GM06990 (cell line): Measurements from ENCODE around the gene ZC3H7A.
A peak's percentile ranks its signal among the peaks of the same experiment; 100 is the strongest.

ENCODE experiments used
- DNase-seq: peaks from one replicate; pipeline ENCODE4 v3.0.0-alpha.2; 2011; ENCODE audit not compliant: insufficient read length; ENCODE audit errors: extremely low read depth
- H3K27me3 ChIP-seq: replicated peaks from 2 replicates; pipeline ENCODE4 v1.6.0; 2011; ENCODE audit warnings: low read length; ENCODE audit not compliant: control insufficient read depth, insufficient read depth
- H3K36me3 ChIP-seq: 2 replicates; pipeline ENCODE4 v1.5.1; 2011; ENCODE audit warnings: low read length; ENCODE audit not compliant: control insufficient read depth, insufficient read depth
- H3K4me3 ChIP-seq: replicated peaks from 2 replicates; pipeline ENCODE4 v1.5.1; 2011; ENCODE audit warnings: low read depth, mild to moderate bottlenecking, control low read depth, low read length
- TF ChIP-seq, protein P1 (sequence below): IDR thresholded peaks from 2 replicates; pipeline ENCODE4 v1.5.1; 2011; ENCODE audit warnings: low read length, control low read depth, mild to moderate bottlenecking, inconsistent platforms; ENCODE audit not compliant: insufficient read depth, poor library complexity, severe bottlenecking

Gene ZC3H7A

DNA sequence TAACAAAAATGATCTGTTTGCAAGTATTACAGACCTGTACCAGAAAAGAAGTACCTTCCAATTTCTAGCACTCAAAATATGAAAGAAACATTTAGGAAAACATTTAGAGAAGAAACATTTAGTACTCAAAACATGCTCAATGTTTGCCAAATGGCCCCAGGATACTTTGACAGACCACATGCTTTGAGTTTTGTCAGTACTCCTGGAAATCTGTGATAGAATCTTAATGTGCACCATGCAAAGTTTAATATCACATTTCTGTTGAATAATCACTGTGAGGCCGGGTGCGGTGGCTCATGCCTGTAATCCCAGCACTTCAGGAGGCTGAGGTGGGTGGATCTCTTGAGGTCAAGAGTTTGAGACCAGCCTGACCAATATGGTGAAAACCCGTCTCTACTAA, 8.5 kb upstream of the ZC3H7A start:
- no peak overlapping the region for H3K4me3 ChIP-seq
- H3K36me3 ChIP-seq, result no peaks in the 10 kb centered on the region
- H3K27me3 ChIP-seq, result no peaks in the 10 kb centered on the region
- TF ChIP-seq, protein P1, sequence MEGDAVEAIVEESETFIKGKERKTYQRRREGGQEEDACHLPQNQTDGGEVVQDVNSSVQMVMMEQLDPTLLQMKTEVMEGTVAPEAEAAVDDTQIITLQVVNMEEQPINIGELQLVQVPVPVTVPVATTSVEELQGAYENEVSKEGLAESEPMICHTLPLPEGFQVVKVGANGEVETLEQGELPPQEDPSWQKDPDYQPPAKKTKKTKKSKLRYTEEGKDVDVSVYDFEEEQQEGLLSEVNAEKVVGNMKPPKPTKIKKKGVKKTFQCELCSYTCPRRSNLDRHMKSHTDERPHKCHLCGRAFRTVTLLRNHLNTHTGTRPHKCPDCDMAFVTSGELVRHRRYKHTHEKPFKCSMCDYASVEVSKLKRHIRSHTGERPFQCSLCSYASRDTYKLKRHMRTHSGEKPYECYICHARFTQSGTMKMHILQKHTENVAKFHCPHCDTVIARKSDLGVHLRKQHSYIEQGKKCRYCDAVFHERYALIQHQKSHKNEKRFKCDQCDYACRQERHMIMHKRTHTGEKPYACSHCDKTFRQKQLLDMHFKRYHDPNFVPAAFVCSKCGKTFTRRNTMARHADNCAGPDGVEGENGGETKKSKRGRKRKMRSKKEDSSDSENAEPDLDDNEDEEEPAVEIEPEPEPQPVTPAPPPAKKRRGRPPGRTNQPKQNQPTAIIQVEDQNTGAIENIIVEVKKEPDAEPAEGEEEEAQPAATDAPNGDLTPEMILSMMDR, result no peak
- DNase-seq, result no peak

DNA sequence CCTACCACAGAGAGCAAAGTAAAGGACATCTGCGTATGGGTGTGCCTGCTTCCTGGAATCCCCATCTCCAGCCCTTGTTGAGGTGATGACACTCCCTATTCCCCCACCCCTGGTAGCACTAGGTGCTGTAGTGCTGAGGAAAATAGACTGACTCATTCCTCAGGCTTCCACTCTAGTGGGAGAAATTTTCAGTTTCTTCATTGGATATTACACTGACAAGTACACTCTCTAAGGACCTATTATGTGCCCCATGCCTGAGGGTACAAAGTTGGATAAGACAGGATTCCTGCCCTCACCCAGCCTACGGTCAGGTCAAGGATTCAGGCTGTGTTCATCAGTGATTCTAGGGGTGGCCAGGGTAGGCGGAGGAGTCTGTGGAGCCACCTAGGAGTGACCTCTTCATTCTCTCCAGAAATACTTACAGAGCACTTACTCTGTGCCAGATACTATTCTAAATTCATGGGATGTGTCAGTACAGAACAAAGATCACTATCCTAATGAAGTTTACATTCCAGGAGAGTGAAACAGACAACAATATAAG, 4.5 kb upstream of the ZC3H7A start:
- Histone ChIP-seq H3K36me3 (no peaks in the 10 kb centered on the region), H3K4me3 (no peak overlapping the region), H3K27me3 (no peaks in the 10 kb centered on the region)
- TF ChIP-seq, protein P1, result no peak
- no peak for DNase-seq

DNA sequence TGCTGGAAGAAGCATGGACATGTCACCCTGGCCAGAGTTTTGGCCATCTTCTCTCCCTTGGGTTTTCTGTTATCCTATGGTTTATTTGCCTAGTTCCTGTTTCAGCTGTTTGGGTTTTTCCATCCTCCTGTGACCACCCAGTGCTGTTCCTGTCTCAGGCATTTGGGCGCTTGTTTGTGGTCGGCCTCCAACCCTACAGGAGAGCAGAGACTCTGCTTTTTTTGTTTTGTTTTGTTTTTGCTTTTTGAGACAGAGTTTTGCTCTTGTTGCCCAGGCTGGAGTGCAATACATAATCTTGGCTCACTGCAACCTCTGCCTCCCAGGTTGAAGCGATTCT, 3.3 kb upstream of the ZC3H7A start:
- peak overlapping the region; percentile 34 for H3K4me3 ChIP-seq
- DNase-seq, result no peak
- no peaks in the 10 kb centered on the region for H3K27me3 ChIP-seq
- TF ChIP-seq, protein P1, result no peak
- H3K36me3 ChIP-seq, result no peaks in the 10 kb centered on the region

DNA sequence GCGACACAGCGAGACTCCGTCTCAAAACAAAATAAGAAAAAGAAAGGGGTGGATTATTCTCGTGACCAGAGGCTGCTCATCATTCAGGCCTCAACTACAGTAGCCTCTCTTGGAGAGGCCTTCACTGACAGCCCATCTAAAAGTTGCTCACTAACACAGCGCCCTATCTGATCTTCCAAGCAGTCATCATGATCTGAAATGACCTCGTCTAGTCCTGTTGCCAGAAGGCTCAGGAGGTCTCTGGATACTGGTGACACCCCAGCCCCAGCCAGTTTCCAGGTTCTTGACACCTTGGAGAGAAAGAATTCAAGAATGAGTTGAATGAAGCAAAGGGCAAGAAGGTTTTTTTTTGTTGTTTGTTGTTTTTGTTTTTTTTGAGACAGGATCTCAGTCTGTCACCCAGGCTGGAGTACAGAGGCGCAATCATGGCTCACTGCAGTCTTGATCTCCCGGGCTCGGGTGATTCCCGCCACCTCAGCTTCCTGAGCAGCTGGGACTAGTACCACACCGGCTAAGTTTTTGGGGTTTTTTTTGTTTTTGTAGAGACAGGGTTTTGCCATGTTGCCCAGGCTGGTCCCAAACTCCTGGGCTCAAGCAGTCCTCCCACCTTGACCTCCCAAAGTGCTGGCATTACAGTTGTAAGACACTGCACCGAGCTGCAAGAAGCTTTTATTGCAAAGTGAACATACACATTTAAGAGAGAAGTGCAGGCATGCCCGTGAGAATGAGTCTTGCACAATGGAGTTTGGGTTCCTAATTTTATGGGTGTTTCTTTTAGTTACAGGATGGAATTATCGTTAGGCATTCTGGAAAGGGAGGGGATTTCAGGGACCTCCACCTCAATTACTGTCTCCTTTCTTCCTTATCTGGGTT, 2.7 kb upstream of the ZC3H7A start:
- H3K4me3 ChIP-seq, result peak overlapping the region; percentile 46
- no peak for DNase-seq
- TF ChIP-seq, protein P1, result no peak
- no peaks in the 10 kb centered on the region for H3K27me3 ChIP-seq
- peaks cover 2% of the 10 kb centered on the region; the same call in 1 of the 2 replicates for H3K36me3 ChIP-seq

DNA sequence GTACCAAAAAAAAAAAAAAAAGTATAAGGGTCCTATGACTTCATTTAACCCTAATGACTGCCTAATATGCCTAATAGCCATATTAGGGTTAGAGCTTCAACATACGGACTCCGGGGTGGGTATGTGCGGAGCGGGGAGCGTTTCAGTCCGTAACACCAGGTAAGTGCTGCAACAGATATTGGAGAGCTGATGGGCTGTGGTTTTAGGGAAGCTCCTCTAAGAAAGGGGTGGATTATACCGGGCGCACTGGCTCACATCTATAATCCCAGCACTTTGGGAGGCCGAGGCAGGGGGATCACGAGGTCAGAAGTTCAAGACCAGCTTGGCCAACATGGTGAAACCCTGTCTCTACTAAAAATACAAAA, 1.9 kb upstream of the ZC3H7A start:
- H3K36me3 ChIP-seq, result peaks cover 2% of the 10 kb centered on the region; the same call in 1 of the 2 replicates
- H3K4me3 ChIP-seq, result peak overlapping the region; percentile 90
- no peaks in the 10 kb centered on the region for H3K27me3 ChIP-seq
- no peak for DNase-seq
- TF ChIP-seq, protein P1, result no peak
